Measurements from ENCODE around the gene ARHGEF12.
A peak's percentile ranks its signal among the peaks of the same experiment; 100 is the strongest.

ARHGEF12 gene

DNA sequence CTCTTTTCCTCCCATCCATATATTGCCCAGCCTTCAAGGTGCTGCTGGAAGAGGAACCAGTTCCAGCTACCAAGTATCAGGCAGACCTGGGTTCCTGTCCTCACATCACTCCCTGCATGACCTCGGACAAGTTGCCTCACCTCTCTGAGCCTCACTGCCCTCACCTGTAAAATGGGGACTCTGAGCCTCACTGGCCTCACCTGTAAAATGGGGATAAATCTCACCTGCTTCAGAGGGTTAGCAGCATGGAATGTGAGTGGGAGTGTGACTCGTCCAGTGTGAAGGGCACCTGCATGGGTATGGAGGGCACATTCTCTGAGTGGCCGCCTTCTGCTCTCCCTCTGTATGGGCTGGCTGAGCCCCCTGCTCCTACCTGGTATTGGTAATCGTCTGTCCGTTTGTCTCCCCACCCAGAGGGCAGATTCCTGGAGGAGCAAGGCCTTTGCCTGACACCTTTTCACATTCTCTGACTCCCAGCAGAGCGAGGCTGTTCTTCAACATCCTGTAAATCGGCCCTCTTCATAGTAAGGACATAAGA, 179.0 kb downstream of the ARHGEF12 start:
- no peak overlapping the region for H3K27ac ChIP-seq
- no peak overlapping the region for H3K4me3 ChIP-seq
- TF ChIP-seq, protein P1, sequence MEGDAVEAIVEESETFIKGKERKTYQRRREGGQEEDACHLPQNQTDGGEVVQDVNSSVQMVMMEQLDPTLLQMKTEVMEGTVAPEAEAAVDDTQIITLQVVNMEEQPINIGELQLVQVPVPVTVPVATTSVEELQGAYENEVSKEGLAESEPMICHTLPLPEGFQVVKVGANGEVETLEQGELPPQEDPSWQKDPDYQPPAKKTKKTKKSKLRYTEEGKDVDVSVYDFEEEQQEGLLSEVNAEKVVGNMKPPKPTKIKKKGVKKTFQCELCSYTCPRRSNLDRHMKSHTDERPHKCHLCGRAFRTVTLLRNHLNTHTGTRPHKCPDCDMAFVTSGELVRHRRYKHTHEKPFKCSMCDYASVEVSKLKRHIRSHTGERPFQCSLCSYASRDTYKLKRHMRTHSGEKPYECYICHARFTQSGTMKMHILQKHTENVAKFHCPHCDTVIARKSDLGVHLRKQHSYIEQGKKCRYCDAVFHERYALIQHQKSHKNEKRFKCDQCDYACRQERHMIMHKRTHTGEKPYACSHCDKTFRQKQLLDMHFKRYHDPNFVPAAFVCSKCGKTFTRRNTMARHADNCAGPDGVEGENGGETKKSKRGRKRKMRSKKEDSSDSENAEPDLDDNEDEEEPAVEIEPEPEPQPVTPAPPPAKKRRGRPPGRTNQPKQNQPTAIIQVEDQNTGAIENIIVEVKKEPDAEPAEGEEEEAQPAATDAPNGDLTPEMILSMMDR (IDR thresholded peaks at IDR 0.05): no peak
- intact Hi-C loops (cut with DNase I; ENCODE audit: low total_unique reads): loop anchor here (10.0 kb wide), 2 partner anchors 270 to 680 kb away; no protein-coding TSS in a partner anchor
- peak in 1 of 2 donors; percentile 40 for DNase-seq
- H3K4me1 ChIP-seq: peaks cover 0 to 12% (median 5%) of the 10 kb centered on the region in 4 donors
- peaks cover 0 to 52% of the 10 kb centered on the region in 2 donors for H3K27me3 ChIP-seq
- H3K36me3 ChIP-seq: no peaks in the 10 kb centered on the region
- no peaks in the 10 kb centered on the region for H3K9me3 ChIP-seq

DNA sequence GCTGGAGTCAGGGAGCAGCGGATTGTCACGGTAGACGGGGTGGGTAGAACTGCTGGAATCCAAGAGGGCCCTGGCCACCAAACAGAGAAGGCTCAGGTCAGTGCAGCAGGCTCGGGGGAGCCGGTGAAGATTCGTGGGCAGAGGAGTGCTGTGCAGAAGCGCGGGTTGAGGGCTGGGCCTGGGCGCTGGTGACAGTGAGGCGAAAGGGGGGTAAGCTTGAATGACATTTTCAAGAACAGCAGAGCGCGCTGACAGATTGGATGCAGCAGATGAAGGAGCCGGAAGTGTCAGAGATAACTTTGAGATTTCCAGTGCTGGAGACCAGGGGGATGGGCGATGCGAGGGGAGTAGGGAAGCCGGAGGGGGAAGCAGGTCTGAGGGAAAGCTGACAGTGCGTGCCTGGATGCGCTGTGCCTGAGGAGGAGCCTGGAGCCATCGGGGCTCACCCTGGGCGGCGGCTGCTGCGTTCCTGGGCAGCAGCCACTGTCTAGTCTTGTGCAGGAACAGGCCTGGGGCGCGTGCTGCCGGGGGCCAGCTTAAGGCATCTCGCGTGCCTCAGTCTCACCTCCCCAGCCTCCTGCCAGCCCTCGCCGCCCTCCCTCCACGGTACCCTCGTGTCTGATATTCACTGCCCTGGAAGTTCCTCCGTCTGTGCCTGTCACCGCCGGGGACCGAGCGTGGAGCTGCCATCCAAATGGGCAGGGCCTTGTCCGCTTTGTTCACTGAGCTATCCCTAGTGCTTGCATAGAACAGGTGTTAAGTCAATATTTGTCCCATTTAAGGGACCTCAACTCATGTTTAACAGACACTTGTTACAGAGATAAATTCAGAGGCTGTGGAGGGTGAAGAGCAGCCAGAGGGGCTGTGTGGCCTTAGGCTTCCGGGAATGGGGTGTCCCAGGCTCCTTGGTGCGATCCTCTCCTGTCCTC, 180.5 kb downstream of the ARHGEF12 start:
- no peak overlapping the region for H3K4me3 ChIP-seq
- TF ChIP-seq, protein P1 (IDR thresholded peaks at IDR 0.05): no peak
- intact Hi-C loops (cut with DNase I; ENCODE audit: low total_unique reads): loop anchor here (10.0 kb wide), 2 partner anchors 268 to 678 kb away; no protein-coding TSS in a partner anchor
- no peaks in the 10 kb centered on the region for H3K9me3 ChIP-seq
- DNase-seq: peak in 1 of 2 donors; percentile 54
- H3K27me3 ChIP-seq: peaks cover 0 to 46% of the 10 kb centered on the region in 2 donors
- no peaks in the 10 kb centered on the region for H3K36me3 ChIP-seq
- H3K27ac ChIP-seq: no peak overlapping the region
- peaks cover 0 to 5% (median 2%) of the 10 kb centered on the region in 4 donors for H3K4me1 ChIP-seq

DNA sequence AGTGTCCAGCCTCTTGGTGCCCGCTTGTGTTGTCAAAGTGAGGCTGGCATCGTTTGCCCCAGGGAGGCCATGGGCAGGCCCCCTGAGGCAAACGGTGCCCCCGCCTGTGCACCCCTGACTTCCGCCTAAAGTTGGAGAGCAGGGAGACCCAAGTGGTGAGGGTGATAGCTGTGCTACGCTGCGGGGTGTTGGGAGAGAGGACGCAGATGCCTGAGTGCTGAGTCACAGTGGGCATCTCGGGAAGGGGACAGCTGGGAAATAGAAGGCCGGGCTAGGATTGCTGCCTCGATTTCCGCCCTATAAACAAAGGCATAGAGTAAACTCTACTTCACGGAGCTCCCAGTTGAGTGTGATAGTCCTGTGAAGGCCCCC, 181.2 kb downstream of the ARHGEF12 start:
- Histone ChIP-seq H3K9me3 (no peaks in the 10 kb centered on the region), H3K4me3 (no peak overlapping the region), H3K4me1 (no peaks in the 10 kb centered on the region), H3K27ac (no peak overlapping the region), H3K36me3 (no peaks in the 10 kb centered on the region), H3K27me3 (peaks cover 0 to 42% of the 10 kb centered on the region in 2 donors)
- peak in 1 of 2 donors; percentile 51 for DNase-seq
- intact Hi-C loops (cut with DNase I; ENCODE audit: low total_unique reads): loop anchor here (10.0 kb wide), 2 partner anchors 267 to 677 kb away; no protein-coding TSS in a partner anchor
- TF ChIP-seq, protein P1 (IDR thresholded peaks at IDR 0.05): no peak

DNA sequence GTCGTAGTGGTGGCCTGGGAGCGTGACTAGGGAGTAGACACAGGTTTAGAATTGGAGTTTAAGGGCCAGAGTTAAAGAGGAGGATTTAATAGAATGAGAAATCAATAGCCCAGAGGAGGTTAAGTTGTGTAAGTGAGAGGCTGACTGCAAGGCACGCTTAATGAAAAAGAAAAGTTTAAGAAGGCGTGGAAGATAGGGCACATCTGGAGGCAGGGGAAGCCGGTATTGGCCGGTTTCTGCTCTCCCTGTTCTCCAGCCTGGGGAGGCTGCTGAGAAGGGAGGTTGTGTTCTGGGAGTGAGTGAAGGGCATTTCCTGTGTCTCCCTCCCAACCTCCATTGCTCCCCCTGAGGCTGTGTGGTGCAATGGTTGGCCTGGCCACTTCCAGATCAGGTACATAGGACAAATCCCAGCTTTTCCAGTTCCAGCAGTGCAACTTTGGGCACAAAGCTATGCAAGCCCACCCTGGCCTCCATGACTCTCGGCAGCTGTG, 181.6 kb downstream of the ARHGEF12 start:
- no peaks in the 10 kb centered on the region for H3K9me3 ChIP-seq
- H3K27ac ChIP-seq: no peak overlapping the region
- H3K4me3 ChIP-seq: no peak overlapping the region
- TF ChIP-seq, protein P1 (IDR thresholded peaks at IDR 0.05): no peak
- no peaks in the 10 kb centered on the region for H3K4me1 ChIP-seq
- H3K27me3 ChIP-seq: peaks cover 0 to 40% of the 10 kb centered on the region in 2 donors
- no peaks in the 10 kb centered on the region for H3K36me3 ChIP-seq
- intact Hi-C loops (cut with DNase I; ENCODE audit: low total_unique reads): loop anchor here (10.0 kb wide), 2 partner anchors 267 to 677 kb away; no protein-coding TSS in a partner anchor
- peak in 1 of 2 donors; percentile 27 for DNase-seq

DNA sequence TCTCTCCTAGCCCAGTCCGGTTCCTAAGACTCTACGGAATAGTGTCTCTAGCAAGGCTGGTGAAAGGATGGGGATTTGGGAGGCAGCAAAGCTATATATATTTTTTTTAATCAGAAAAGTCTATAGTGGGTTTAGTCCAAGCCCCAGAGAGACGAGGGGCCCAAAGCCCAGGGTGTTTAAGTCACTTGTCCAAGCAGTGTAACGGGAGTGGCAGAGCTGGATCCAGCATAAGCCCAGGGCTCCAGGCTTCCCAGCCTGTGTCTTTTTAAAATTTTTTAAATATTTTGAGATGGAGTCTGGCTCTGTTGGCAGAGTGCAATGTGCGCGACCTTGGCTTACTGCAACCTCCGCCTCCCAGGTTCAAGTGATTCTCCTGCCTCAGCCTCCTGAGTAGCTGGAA, 182.1 kb downstream of the ARHGEF12 start:
- peaks cover 0 to 39% of the 10 kb centered on the region in 2 donors for H3K27me3 ChIP-seq
- intact Hi-C loops (cut with DNase I; ENCODE audit: low total_unique reads): loop anchor here (10.0 kb wide), 2 partner anchors 266 to 676 kb away; no protein-coding TSS in a partner anchor
- no peak overlapping the region for H3K27ac ChIP-seq
- H3K4me1 ChIP-seq: no peaks in the 10 kb centered on the region
- DNase-seq: no peak
- TF ChIP-seq, protein P1 (IDR thresholded peaks at IDR 0.05): no peak
- H3K9me3 ChIP-seq: no peaks in the 10 kb centered on the region
- H3K4me3 ChIP-seq: no peak overlapping the region
- H3K36me3 ChIP-seq: no peaks in the 10 kb centered on the region
